Lung (tissue), 16 donors: ENCODE results near the gene PIK3R3. TPM values are rescaled to one million over a fixed set of nuclear protein-coding genes. Genes with fewer than 3 reads are reported as not detected.

Experiments used
- ATAC-seq: fragments of 200-7000 bp; cut with Tn5 transposase; one replicate; pipeline ENCODE4 v1.9.1; 2020; ENCODE audit warnings: moderate number of reproducible peaks; ENCODE audit not compliant: insufficient read depth, low FRiP score
- DNase-seq, 3 donors: peaks; one replicate each; pipeline ENCODE4 v3.0.0-alpha.2; 2013 to 2017
- H3K27ac ChIP-seq, 2 donors: one replicate each; pipeline ENCODE4 v1.5.1; 2013; ENCODE audit warnings: mild to moderate bottlenecking in 2 of 2, moderate library complexity in 2 of 2, control low read depth in 1 of 2, inconsistent platforms in 1 of 2, low read depth in 1 of 2, low read length in 1 of 2
- H3K27me3 ChIP-seq, 3 donors: one replicate each; pipeline ENCODE4 v1.5.1; 2013; ENCODE audit warnings: low read length in 2 of 3; ENCODE audit not compliant: control insufficient read depth in 3 of 3, insufficient read depth in 3 of 3
- H3K36me3 ChIP-seq, 4 donors: one replicate each; pipeline ENCODE4 v1.5.1; 2013; ENCODE audit warnings: low read length in 4 of 4, mild to moderate bottlenecking in 1 of 4, moderate library complexity in 1 of 4; ENCODE audit not compliant: control insufficient read depth in 4 of 4, insufficient read depth in 4 of 4
- H3K4me1 ChIP-seq, 5 donors: one replicate each; pipeline ENCODE4 v1.5.1; 2013; ENCODE audit warnings: low read length in 5 of 5, mild to moderate bottlenecking in 2 of 5, moderate library complexity in 1 of 5; ENCODE audit not compliant: control insufficient read depth in 5 of 5, insufficient read depth in 5 of 5
- H3K4me3 ChIP-seq: one replicate; pipeline ENCODE4 v1.5.1; 2013; ENCODE audit warnings: mild to moderate bottlenecking, control low read depth, moderate library complexity
- H3K9ac ChIP-seq, 2 donors: one replicate each; pipeline ENCODE4 v1.5.1; 2013; ENCODE audit warnings: low read length in 2 of 2, control low read depth in 1 of 2; ENCODE audit not compliant: insufficient read depth in 1 of 2
- H3K9me3 ChIP-seq, 4 donors: one replicate each; pipeline ENCODE4 v1.5.1; 2013; ENCODE audit warnings: low read length in 3 of 4, mild to moderate bottlenecking in 1 of 4, moderate library complexity in 1 of 4; ENCODE audit not compliant: control insufficient read depth in 4 of 4, insufficient read depth in 3 of 4
- WGBS, 2 donors: extraction: QIAGEN DNeasy Blood & Tissue Kit; methylation state at CpG; one replicate each; pipeline ENCODE4 v1.1.7; 2013; 5-methylcytosine and 5-hydroxymethylcytosine counted together
- long read RNA-seq, 5 donors: transcript quantifications; one replicate each; lab custom pipeline, GENCODE V29; 2026
- polyA plus RNA-seq, 2 donors: library from polyadenylated mRNA; stranded (reverse); fragments of 200-250 nt; gene quantifications; one replicate each; pipeline ENCODE4 v1.2.1, GENCODE V29; 2013
- total RNA-seq, 2 donors: library from RNA; depleted of rRNA in 1 of 2; stranded (reverse); fragments of >200 nt in 1 of 2; gene quantifications; one replicate each; pipeline ENCODE4 v1.2.1, GENCODE V29; 2014 to 2021
- TF ChIP-seq, protein P1 (sequence below): IDR thresholded peaks from 2 replicates; pipeline ENCODE4 v1.5.1; 2012; ENCODE audit warnings: mild to moderate bottlenecking; ENCODE audit errors: control extremely low read depth, extremely low read depth
- donor health status: control.
- donor health status: control.
- donor health status: Bipolar disorder and iron deficiency.
- donor health status: healthy.
- donor health status: DM: yes; HTN: yes; CAD: no.

PIK3R3 gene
- total RNA-seq (10 to 100 TPM; 14.0 to 36.7 TPM), polyA plus RNA-seq (10 to 100 TPM in 1 of 2 donors, 1 to 10 TPM in 1; 9.1 to 20.1 TPM)
- long read RNA-seq, donor 1, full-length matches to known transcripts = 8 of 8 reads
- long read RNA-seq, donor 1, partial matches to known transcripts = 0 of 8 reads
- long read RNA-seq, donor 1, other reads (novel, unspliced or antisense) = 0 of 8 reads
- long read RNA-seq, donor 2 = 0 reads
- long read RNA-seq, donor 3, full-length matches to known transcripts = 2 of 2 reads
- long read RNA-seq, donor 3, partial matches to known transcripts = 0 of 2 reads
- long read RNA-seq, donor 3, other reads (novel, unspliced or antisense) = 0 of 2 reads
- long read RNA-seq, donor 4 = 0 reads
- long read RNA-seq, donor 5, full-length matches to known transcripts = 3 of 3 reads
- long read RNA-seq, donor 5, partial matches to known transcripts = 0 of 3 reads
- long read RNA-seq, donor 5, other reads (novel, unspliced or antisense) = 0 of 3 reads

DNA sequence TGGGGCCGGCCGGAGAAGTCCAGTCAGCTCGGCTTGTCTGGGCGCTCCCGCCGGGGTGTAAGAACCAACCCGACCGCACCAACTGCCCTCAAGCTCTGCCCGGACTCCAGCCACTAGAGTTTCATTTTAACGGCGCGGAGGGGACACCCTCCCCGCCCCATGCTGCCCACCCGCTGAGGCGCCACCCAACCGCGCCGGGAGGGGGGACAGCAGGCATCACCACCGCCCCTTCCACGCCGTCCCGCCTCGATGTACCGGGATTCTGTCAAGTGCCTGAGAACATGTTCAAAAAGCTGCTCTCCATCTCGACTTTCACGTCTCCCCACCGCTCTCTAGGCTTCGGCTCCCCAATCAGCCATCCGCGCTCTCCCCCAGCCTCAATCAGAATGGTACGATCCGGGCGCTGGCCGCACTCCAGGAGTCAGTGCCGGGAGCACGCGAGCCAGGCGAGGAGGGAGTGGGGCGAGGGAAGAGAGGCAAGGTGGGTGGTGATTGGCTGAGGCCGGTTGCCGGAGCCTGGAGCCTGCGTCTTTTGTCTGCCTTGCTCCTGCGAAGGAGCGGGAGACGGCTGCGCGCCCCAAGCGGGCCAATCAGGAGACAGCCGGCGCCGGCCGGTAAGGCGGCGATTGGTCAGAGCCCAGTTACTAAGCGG, at the start of gene PIK3R3:
Gene PIK3R3 (minus strand): TSS at position 101 of the 652 bp plus-strand sequence. CDS start 677 bp downstream, outside the sequence.
- peak; percentile 95 for ATAC-seq
- Histone ChIP-seq H3K36me3 (no peaks in the 10 kb centered on the region), H3K9me3 (no peaks in the 10 kb centered on the region), H3K4me1 (peaks cover 2 to 21% (median 7%) of the 10 kb centered on the region in 5 donors), H3K9ac (peak within 1 kb of the TSS; percentile 72 to 98), H3K4me3 (peak within 1 kb of the TSS; percentile 68), H3K27me3 (no peaks in the 10 kb centered on the region), H3K27ac (peak within 1 kb of the TSS; percentile 94 to 98)
- DNase-seq = peak; percentile 99
- TF ChIP-seq, protein P1, sequence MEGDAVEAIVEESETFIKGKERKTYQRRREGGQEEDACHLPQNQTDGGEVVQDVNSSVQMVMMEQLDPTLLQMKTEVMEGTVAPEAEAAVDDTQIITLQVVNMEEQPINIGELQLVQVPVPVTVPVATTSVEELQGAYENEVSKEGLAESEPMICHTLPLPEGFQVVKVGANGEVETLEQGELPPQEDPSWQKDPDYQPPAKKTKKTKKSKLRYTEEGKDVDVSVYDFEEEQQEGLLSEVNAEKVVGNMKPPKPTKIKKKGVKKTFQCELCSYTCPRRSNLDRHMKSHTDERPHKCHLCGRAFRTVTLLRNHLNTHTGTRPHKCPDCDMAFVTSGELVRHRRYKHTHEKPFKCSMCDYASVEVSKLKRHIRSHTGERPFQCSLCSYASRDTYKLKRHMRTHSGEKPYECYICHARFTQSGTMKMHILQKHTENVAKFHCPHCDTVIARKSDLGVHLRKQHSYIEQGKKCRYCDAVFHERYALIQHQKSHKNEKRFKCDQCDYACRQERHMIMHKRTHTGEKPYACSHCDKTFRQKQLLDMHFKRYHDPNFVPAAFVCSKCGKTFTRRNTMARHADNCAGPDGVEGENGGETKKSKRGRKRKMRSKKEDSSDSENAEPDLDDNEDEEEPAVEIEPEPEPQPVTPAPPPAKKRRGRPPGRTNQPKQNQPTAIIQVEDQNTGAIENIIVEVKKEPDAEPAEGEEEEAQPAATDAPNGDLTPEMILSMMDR = no peak
- 0 to 1% methylated on average over 51 to 55 of the region's 55 CpGs for WGBS, 2 donors

DNA sequence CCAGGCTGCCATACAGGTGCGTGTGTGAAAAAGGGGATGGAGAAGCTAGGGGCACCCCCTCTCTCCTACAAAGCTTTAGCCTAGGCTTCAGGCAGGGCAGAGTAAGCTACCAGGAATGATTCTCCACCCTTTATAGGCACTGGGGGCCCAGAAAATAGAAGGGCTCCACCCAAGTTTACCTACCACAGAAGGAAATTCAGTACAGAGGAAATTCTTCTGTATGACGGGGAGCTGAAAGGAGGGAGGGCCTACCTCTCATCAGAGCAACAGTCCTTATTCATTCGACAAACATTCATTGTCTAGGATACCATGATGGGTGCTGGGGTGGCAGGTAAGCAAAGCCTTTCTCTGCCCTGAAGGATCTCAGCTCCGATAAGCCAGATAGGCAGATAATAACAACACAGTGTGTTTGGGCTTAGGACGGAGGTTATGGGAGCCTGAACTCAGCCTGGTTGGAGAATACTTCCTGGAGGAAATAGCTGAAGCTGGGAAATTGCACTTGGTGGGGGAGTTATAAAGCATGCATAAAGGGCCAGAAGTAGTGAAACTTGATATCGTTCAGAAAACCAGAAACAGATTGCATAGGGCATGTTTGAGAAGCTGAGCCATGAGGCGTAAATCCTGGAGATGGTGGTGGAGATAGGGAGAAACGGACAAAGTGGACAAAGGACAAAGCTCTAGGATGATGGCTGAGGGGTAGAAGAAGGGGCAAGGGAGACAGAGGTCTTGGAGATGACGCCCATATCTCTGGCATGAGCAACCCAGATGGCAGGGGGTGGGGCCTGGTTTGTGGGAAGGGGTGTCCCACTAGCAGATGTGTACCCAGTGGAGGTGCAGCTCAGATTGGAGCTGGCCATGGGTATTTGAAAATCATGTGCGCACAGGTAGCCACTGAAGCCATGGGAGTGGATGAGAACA, 49.2 kb upstream of the PIK3R3 start:
- no peak overlapping the region for H3K4me3 ChIP-seq

DNA sequence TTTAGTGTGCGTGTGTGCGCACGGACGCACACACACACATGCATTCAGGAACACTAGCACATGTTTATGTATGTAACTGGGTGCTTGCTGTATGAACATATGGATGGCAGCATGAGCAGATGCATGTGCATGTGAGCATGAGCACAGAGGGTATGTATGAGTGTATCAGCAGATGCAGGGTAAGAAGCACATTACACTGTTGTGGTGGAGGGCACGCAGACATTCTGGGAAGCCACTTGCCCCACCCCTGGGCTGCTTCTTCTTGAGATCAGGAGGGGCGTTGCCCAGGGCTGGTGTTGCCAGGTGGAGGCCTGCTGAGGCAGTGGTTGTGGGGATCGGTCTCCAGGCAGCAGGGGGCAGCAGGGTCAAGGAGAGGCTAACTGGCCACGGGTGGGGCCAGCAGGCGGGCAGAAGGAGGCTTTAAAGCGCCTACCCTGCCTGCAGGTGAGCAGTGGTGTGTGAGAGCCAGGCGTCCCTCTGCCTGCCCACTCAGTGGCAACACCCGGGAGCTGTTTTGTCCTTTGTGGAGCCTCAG, 47.7 kb upstream of the PIK3R3 start:
- Histone ChIP-seq H3K27me3 (no peaks in the 10 kb centered on the region), H3K4me3 (no peak overlapping the region), H3K9me3 (no peaks in the 10 kb centered on the region), H3K9ac (no peak overlapping the region), H3K4me1 (peaks cover 0 to 21% (median 7%) of the 10 kb centered on the region in 5 donors), H3K27ac (no peak overlapping the region), H3K36me3 (no peaks in the 10 kb centered on the region)
- ATAC-seq (no peak), DNase-seq (no peak)
- 57 to 74% methylated on average over 12 of the region's 12 CpGs for WGBS, 2 donors
- TF ChIP-seq, protein P1 = peak; percentile 4

More for the DNA sequence above, 49.2 kb upstream of the PIK3R3 start:
- ATAC-seq = no peak
- Histone ChIP-seq H3K9me3 (no peaks in the 10 kb centered on the region), H3K27me3 (no peaks in the 10 kb centered on the region), H3K9ac (no peak overlapping the region), H3K36me3 (peaks cover 0 to 3% (median 0%) of the 10 kb centered on the region in 4 donors), H3K27ac (peak overlapping the region in 1 of 2 donors; percentile 28), H3K4me1 (peaks cover 0 to 18% (median 7%) of the 10 kb centered on the region in 5 donors)
- DNase-seq = no peak
- TF ChIP-seq, protein P1 = no peak
- 69 to 77% methylated on average over 10 of the region's 10 CpGs for WGBS, 2 donors
